Vagina (tissue), 2 donors: Measurements from ENCODE around the gene CEP250. TPM values are rescaled to one million over a fixed set of nuclear protein-coding genes. Genes with fewer than 3 reads are reported as not detected.
"Not testable (repeated sequence)": the region's sequence is repeated elsewhere in the genome, so short reads cannot be mapped to it uniquely, and the experiment has no call there.

Experiments used
- DNase-seq, 2 donors: peaks; one replicate each; pipeline ENCODE4 v3.0.0-alpha.2; 2017; ENCODE audit errors: extremely low spot score in 2 of 2
- H3K27ac ChIP-seq: fragments of 200-600 bp; sonication (generic); one replicate; pipeline ENCODE4 v1.5.1; 2019
- H3K27me3 ChIP-seq: fragments of 200-600 bp; sonication (generic); one replicate; pipeline ENCODE4 v1.5.1; 2019
- H3K36me3 ChIP-seq, 2 donors: fragments of 200-600 bp; sonication (generic); one replicate each; pipeline ENCODE4 v1.5.1; 2017 to 2019
- H3K4me1 ChIP-seq: fragments of 200-600 bp; sonication (generic); one replicate; pipeline ENCODE4 v1.5.1; 2019
- H3K4me3 ChIP-seq, 2 donors: fragments of 200-600 bp; sonication (generic); 1 replicate in 1 of 2; 2 replicates in 1 of 2; pipeline ENCODE4 v1.5.1; 2016 to 2019
- H3K9me3 ChIP-seq: fragments of 200-600 bp; sonication (generic); one replicate; pipeline ENCODE4 v1.5.1; 2019
- POLR2A ChIP-seq, 2 donors: fragments of 450-650 bp; IDR thresholded peaks; one replicate each; pipeline ENCODE4 v1.6.1; 2017; ENCODE audit warnings: antibody characterized with exemption in 2 of 2, mild to moderate bottlenecking in 2 of 2, moderate library complexity in 2 of 2
- POLR2AphosphoS5 ChIP-seq, 2 donors: sonication (generic); formaldehyde crosslinking; IDR thresholded peaks; one replicate each; pipeline ENCODE4 v1.9.0; 2017; ENCODE audit warnings: antibody characterized with exemption in 2 of 2, mild to moderate bottlenecking in 2 of 2, low read depth in 1 of 2; ENCODE audit not compliant: insufficient read depth in 1 of 2
- intact Hi-C: fragments of 100-400 bp; cut with DNase I; formaldehyde crosslinking; loops from one replicate; pipeline ENCODE4 v1.15.1; 2023
- total RNA-seq: library from RNA; depleted of rRNA; stranded (reverse); fragments of >200 nt; gene quantifications from one replicate; pipeline ENCODE4 v1.2.3, GENCODE V29; 2016
- TF ChIP-seq, protein P1 (sequence below), 3 experiments: fragments of 450-650 bp in 2 of 3; fragments of 200-600 bp in 1 of 3; sonication (generic) in 1 of 3; IDR thresholded peaks; one replicate each; pipeline ENCODE4 v1.5.1; 2017 to 2019; ENCODE audit warnings: antibody characterized with exemption in 3 of 3, mild to moderate bottlenecking in 2 of 3, moderate library complexity in 2 of 3

The CEP250 gene
- total RNA-seq, 1 donor from 2014 or later: 10.1 TPM

DNA sequence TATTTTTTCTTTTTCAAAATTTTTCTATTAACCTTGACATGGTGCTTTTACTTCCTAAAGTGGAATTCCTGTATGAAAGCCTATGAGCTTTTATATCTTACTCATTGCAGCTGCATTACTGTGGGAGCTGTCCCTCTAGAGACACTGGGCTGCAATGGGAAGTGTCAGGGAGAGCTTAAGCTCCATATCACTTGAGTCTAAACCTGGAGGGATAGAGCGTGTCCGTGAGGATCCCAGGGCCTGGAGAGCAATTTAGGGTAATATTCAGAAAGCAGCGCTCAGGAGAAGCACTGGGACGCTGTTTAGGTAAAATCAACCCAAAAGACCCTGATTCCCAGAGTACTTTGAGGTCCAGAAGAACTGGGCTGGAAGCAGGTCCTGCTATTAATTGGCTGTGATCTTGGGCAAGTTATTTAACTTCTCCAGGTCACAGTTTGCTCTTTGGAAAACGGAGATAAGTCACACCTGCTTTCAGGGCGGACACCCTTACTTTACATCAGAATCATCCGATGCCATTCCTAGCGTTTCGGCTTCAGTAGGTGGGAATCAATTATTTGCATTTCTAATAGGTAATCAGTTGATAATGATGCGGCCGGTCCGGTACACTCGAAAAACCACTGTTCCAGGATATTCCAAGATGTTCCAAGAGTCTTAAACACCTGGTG is 85.9 kb downstream of the CEP250 start:
- Histone ChIP-seq H3K36me3 (peaks cover 0 to 11% of the 10 kb centered on the region in 2 donors), H3K4me3 (peak overlapping the region; percentile 68 to 86), H3K4me1 (peaks cover 8% of the 10 kb centered on the region), H3K27me3 (no peaks in the 10 kb centered on the region), H3K9me3 (no peaks in the 10 kb centered on the region), H3K27ac (no peak overlapping the region)
- TF ChIP-seq POLR2A (IDR thresholded peaks at IDR 0.05) (no peak), POLR2AphosphoS5 (IDR thresholded peaks at IDR 0.05; ENCODE audit: insufficient read depth in 1 of 2, low read depth in 1 of 2) (no peak)
- TF ChIP-seq, protein P1, sequence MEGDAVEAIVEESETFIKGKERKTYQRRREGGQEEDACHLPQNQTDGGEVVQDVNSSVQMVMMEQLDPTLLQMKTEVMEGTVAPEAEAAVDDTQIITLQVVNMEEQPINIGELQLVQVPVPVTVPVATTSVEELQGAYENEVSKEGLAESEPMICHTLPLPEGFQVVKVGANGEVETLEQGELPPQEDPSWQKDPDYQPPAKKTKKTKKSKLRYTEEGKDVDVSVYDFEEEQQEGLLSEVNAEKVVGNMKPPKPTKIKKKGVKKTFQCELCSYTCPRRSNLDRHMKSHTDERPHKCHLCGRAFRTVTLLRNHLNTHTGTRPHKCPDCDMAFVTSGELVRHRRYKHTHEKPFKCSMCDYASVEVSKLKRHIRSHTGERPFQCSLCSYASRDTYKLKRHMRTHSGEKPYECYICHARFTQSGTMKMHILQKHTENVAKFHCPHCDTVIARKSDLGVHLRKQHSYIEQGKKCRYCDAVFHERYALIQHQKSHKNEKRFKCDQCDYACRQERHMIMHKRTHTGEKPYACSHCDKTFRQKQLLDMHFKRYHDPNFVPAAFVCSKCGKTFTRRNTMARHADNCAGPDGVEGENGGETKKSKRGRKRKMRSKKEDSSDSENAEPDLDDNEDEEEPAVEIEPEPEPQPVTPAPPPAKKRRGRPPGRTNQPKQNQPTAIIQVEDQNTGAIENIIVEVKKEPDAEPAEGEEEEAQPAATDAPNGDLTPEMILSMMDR (IDR thresholded peaks at IDR 0.05): no peak
- intact Hi-C loops: no loop called here
- DNase-seq: no peak

DNA sequence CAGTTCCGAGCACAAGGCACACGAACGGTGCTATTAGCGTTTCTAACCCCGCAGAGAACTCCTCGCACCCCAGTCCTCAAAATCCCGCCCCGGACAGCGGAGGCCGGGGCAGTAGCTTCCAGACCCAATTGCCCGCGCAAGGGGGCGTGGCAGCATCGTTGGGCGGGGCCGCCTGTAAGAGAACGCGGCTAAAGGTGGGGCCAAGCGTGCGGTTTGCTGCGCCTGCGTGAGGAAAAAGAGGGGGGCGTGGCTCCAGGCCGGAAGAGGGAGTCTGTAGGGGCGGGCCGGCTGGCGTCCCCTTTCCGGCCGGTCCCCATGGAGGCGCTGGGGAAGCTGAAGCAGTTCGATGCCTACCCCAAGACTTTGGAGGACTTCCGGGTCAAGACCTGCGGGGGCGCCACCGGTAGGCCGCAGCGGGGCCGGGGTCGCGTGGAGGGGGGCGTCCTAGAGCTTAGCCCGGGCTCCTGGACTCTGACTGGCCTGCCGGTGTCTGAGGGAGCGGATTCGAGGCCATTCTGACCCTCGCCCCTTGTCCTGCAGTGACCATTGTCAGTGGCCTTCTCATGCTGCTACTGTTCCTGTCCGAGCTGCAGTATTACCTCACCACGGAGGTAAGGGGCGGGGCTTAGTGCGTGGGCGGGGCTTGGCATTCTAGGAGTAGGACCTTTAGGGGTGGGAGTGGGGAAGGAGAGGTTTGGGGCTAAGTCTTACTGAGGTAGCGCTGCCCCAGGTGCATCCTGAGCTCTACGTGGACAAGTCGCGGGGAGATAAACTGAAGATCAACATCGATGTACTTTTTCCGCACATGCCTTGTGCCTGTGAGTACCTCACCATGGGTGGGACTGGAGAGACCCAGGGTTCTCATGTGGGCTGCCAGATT is 86.6 kb downstream of the CEP250 start, which contains the start of gene ERGIC3:
Gene ERGIC3 (plus strand): TSS at position 296 of the 880 bp plus-strand sequence. CDS start 20 bp downstream, at position 316.
- H3K27ac ChIP-seq: peak within 1 kb of the TSS; percentile 73
- intact Hi-C loops: no loop called here
- H3K27me3 ChIP-seq: no peaks in the 10 kb centered on the region
- peak within 1 kb of the TSS; percentile 68 to 86 for H3K4me3 ChIP-seq
- peaks cover 0 to 14% of the 10 kb centered on the region in 2 donors for H3K36me3 ChIP-seq
- H3K9me3 ChIP-seq: no peaks in the 10 kb centered on the region
- TF ChIP-seq POLR2A (IDR thresholded peaks at IDR 0.05): peak in 1 of 2 donors; percentile 27
- TF ChIP-seq POLR2AphosphoS5 (IDR thresholded peaks at IDR 0.05; ENCODE audit: insufficient read depth in 1 of 2, low read depth in 1 of 2): peak; percentile 81 to 87
- TF ChIP-seq, protein P1 (IDR thresholded peaks at IDR 0.05): no peak
- H3K4me1 ChIP-seq: peaks cover 8% of the 10 kb centered on the region
- peak in 1 of 2 donors; percentile 90 for DNase-seq

DNA sequence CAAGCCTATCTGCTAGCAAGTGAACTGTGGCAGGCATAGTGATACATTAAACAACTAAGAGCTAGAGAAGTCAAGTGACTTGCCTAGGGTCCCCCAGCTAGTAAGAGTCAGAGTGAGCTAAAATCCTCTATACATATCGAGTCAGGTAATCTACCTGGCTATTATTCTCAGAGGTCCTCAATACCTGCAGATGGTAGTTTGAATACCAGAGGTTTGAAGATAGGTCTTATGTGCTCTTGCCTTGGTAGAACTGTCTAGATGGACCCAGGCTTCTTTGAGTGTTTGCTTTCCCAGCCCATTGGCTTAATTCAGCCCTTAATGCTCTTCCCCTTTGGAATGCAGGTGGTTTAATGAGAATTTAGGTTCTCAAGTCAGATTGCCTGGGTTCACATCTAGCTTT is 87.6 kb downstream of the CEP250 start:
- TF ChIP-seq POLR2AphosphoS5 (IDR thresholded peaks at IDR 0.05; ENCODE audit: insufficient read depth in 1 of 2, low read depth in 1 of 2): no peak
- TF ChIP-seq, protein P1 (IDR thresholded peaks at IDR 0.05): no peak
- no peak for TF ChIP-seq POLR2A (IDR thresholded peaks at IDR 0.05)
- no peaks in the 10 kb centered on the region for H3K9me3 ChIP-seq
- peaks cover 8% of the 10 kb centered on the region for H3K4me1 ChIP-seq
- H3K36me3 ChIP-seq: peaks cover 0 to 23% of the 10 kb centered on the region in 2 donors
- H3K4me3 ChIP-seq: peak overlapping the region in 1 of 2 donors; percentile 68
- H3K27ac ChIP-seq: no peak overlapping the region
- intact Hi-C loops: no loop called here
- no peaks in the 10 kb centered on the region for H3K27me3 ChIP-seq
- DNase-seq: no peak

GRCh38 chr20:35544436-35544835 is 89.0 kb downstream of the CEP250 start:
- intact Hi-C loops: no loop called here
- TF ChIP-seq, protein P1 (IDR thresholded peaks at IDR 0.05): no peak
- TF ChIP-seq POLR2A (IDR thresholded peaks at IDR 0.05) (no peak), POLR2AphosphoS5 (IDR thresholded peaks at IDR 0.05; ENCODE audit: insufficient read depth in 1 of 2, low read depth in 1 of 2) (no peak)
- Histone ChIP-seq H3K4me3 (no peak overlapping the region), H3K4me1 (peaks cover 8% of the 10 kb centered on the region), H3K27ac (no peak overlapping the region), H3K9me3 (no peaks in the 10 kb centered on the region), H3K36me3 (peaks cover 0 to 38% of the 10 kb centered on the region in 2 donors), H3K27me3 (no peaks in the 10 kb centered on the region)
- DNase-seq: no peak

- H3K4me3 ChIP-seq, H3K4me1 ChIP-seq, H3K27me3 ChIP-seq, intact Hi-C loops, H3K27ac ChIP-seq, DNase-seq, H3K9me3 ChIP-seq: not testable (repeated sequence)
- H3K36me3 ChIP-seq: peaks cover 0 to 43% of the 10 kb centered on the region in 2 donors
Observed at GRCh38 chr20:35544941-35545340, 89.5 kb downstream of the CEP250 start.
